Occipital lobe (tissue), 2 donors: ENCODE data around the gene PDE1C. TPM values are rescaled to one million over a fixed set of nuclear protein-coding genes. Genes with fewer than 3 reads are reported as not detected.

Experiments
- DNase-seq: peaks from one replicate; lab custom pipeline; 2025; lab: John Stamatoyannopoulos, UW
- total RNA-seq: library from RNA; depleted of rRNA; stranded (reverse); fragments of >200 nt; gene quantifications from one replicate; pipeline ENCODE4 v1.2.3, GENCODE V29; 2014

Gene PDE1C
- total RNA-seq, 1 donor from 2014 or later: 17.8 TPM

- no peak for DNase-seq
Measured at GRCh38 chr7:31950091-31950755, 120.0 kb downstream of the PDE1C start.

- DNase-seq: no peak
Measured at GRCh38 chr7:31948029-31948428, 122.2 kb downstream of the PDE1C start.

- DNase-seq: no peak
Measured at GRCh38 chr7:31940167-31940566, 130.0 kb downstream of the PDE1C start.

GRCh38 chr7:31939076-31939475 lies 131.1 kb downstream of the PDE1C start:
- DNase-seq: no peak

- no peak for DNase-seq
Measured at GRCh38 chr7:31938650-31939049, 131.6 kb downstream of the PDE1C start.

GRCh38 chr7:31937982-31938381 lies 132.2 kb downstream of the PDE1C start:
- DNase-seq: no peak

GRCh38 chr7:31935124-31936054 lies 134.8 kb downstream of the PDE1C start:
- no peak for DNase-seq

GRCh38 chr7:31934551-31934950 lies 135.7 kb downstream of the PDE1C start:
- DNase-seq: no peak

GRCh38 chr7:31933481-31933880 lies 136.7 kb downstream of the PDE1C start:
- DNase-seq: no peak

- DNase-seq: no peak
Measured at GRCh38 chr7:31926991-31927584, 143.1 kb downstream of the PDE1C start.

- DNase-seq: no peak
Measured at GRCh38 chr7:31925753-31926454, 144.3 kb downstream of the PDE1C start.

- DNase-seq: no peak
Measured at GRCh38 chr7:31924251-31924650, 146.0 kb downstream of the PDE1C start.

GRCh38 chr7:31922848-31923247 lies 147.4 kb downstream of the PDE1C start:
- no peak for DNase-seq

- no peak for DNase-seq
Measured at GRCh38 chr7:31921047-31921446, 149.2 kb downstream of the PDE1C start.

GRCh38 chr7:31919678-31920369 lies 150.4 kb downstream of the PDE1C start:
- DNase-seq: no peak

GRCh38 chr7:31918706-31919393 lies 151.4 kb downstream of the PDE1C start:
- no peak for DNase-seq

GRCh38 chr7:31917256-31917655 lies 153.0 kb downstream of the PDE1C start:
- DNase-seq: no peak

- DNase-seq: no peak
Measured at GRCh38 chr7:31910191-31910590, 160.0 kb downstream of the PDE1C start.

- DNase-seq: no peak
Measured at GRCh38 chr7:31906479-31907171, 163.6 kb downstream of the PDE1C start.

GRCh38 chr7:31903962-31904361 lies 166.2 kb downstream of the PDE1C start:
- no peak for DNase-seq
